HFF-Myc (cell line): ENCODE data around the gene SMAD6.

ENCODE experiments used
- DNase-seq: peaks from one replicate; pipeline ENCODE4 v3.0.0-alpha.2; 2011; ENCODE audit warnings: low read depth; ENCODE audit errors: extremely low read depth
- H3K4me3 ChIP-seq: replicated peaks from 2 replicates; pipeline ENCODE4 v1.5.1; 2011; ENCODE audit warnings: low read depth, mild to moderate bottlenecking, control low read depth, low read length
- TF ChIP-seq, protein P1 (sequence below): IDR thresholded peaks from 2 replicates; pipeline ENCODE4 v1.5.1; 2012; ENCODE audit warnings: mild to moderate bottlenecking, low read depth, low read length, control low read depth; ENCODE audit errors: missing control alignments

Gene SMAD6

GRCh38 chr15:66777596-66778313, 75.7 kb downstream of the SMAD6 start:
- DNase-seq = no peak
- TF ChIP-seq, protein P1, sequence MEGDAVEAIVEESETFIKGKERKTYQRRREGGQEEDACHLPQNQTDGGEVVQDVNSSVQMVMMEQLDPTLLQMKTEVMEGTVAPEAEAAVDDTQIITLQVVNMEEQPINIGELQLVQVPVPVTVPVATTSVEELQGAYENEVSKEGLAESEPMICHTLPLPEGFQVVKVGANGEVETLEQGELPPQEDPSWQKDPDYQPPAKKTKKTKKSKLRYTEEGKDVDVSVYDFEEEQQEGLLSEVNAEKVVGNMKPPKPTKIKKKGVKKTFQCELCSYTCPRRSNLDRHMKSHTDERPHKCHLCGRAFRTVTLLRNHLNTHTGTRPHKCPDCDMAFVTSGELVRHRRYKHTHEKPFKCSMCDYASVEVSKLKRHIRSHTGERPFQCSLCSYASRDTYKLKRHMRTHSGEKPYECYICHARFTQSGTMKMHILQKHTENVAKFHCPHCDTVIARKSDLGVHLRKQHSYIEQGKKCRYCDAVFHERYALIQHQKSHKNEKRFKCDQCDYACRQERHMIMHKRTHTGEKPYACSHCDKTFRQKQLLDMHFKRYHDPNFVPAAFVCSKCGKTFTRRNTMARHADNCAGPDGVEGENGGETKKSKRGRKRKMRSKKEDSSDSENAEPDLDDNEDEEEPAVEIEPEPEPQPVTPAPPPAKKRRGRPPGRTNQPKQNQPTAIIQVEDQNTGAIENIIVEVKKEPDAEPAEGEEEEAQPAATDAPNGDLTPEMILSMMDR = no peak
- no peak overlapping the region for H3K4me3 ChIP-seq

DNA sequence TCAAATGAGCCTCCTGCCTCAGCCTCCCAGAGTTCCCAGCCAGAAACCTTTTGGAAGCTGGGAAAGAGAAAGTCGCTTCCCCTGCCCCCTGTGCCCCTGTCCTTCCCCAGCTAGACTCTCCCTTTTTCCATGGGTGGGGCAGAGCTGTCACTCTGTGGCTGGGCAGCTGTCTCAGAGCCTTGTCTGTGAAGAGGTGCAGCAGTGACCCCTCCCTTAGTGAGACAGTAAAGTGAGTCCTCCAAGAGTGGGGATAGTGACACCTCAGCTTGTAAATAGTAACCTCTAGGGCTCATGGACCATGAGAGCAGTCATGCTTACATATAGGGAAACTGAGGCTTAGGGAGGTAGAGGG, 76.3 kb downstream of the SMAD6 start:
- H3K4me3 ChIP-seq = no peak overlapping the region
- no peak for DNase-seq
- TF ChIP-seq, protein P1 = no peak

DNA sequence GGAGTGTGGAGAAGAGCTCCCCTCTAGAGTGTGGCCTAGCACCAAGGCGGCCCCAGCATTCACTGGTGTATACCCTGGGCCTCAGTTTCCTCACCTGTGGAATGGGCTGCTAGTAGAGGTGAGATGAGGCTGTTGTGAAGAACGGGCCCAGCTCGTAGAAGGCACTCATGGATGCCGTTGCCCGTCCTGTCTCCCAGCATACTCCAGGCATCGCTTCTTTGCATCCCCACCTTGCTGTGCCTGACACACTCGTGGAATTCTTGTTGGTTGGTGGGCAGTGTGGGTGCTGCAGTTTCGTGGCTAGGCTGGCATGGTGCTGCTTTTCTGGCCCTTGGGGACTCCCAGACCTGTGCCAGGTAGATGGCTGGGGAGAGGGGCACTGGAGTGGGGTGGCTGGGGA, 76.7 kb downstream of the SMAD6 start:
- no peak overlapping the region for H3K4me3 ChIP-seq
- TF ChIP-seq, protein P1 = no peak
- DNase-seq = no peak

DNA sequence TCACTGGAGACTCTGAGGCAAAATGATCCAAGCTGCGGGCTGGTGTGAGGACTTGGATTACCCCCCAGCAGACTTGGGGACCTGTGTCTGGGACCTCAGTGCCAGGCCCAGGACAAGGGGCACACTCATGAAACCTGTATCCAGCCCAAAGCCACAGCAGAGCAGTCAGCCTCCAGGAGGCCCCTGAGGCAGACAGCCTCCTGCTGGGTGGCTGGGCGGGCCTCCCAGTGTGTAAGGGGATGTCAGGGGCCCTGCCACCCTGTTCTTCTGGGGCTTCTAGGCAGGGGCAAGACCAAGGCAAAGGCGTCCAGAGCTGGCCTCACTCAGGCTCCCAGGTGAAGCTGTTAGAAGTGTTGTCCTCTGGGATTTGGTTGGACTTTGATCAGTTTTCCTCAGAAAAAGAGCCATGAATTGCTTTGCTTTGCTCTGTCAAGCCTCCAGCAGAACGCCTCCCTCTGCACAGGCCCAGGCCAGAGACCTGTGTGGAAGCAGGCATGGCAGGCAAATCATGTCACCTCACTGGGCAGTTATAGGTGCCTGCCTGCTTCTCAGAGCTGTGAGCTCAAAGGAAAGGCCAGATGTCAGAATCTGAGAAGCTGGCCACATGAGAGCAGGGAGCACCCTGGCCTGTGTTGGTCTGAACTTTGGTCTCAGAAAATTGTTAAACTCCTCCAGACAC, 77.4 kb downstream of the SMAD6 start:
- no peak overlapping the region for H3K4me3 ChIP-seq
- DNase-seq = no peak
- TF ChIP-seq, protein P1 = no peak

DNA sequence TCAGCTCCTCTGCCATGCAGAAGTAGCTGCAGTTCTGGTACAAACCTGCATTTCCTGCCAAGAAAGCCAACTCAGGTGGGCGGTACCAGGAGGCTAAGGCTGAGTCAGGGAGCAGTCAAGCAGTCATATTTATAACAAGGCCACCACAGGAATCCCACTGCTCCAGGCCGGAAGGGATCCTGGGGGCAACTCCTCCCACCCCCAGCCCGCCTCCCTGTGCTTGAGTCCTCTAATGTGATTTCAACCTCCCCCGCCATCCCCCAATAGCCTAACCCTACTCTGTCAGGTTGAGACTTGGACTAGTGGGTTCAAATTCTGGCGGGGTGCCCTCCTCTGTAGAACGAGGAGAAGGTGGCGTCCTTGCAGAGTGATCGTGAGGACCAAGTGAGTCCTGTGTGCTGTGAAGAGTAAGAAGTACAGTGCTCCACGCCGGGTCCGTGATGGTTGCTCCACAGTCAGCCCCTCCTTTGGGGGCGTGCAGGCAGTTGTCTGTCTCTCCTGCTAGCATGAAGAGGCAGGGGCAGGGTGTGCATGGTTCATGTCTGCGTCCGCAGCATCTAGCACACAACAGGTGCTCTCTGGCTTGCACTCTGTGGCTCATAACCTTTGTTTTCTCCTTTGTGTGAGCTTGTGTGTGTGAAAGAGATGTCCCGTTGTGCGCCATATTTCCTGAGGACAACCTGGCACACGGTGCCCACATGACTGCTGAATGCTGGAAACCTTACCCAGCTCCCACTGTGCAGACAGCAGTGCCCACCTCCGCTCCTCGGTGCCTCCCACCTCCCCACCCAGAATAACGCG, 78.3 kb downstream of the SMAD6 start:
- peak; percentile 74 for DNase-seq

DNA sequence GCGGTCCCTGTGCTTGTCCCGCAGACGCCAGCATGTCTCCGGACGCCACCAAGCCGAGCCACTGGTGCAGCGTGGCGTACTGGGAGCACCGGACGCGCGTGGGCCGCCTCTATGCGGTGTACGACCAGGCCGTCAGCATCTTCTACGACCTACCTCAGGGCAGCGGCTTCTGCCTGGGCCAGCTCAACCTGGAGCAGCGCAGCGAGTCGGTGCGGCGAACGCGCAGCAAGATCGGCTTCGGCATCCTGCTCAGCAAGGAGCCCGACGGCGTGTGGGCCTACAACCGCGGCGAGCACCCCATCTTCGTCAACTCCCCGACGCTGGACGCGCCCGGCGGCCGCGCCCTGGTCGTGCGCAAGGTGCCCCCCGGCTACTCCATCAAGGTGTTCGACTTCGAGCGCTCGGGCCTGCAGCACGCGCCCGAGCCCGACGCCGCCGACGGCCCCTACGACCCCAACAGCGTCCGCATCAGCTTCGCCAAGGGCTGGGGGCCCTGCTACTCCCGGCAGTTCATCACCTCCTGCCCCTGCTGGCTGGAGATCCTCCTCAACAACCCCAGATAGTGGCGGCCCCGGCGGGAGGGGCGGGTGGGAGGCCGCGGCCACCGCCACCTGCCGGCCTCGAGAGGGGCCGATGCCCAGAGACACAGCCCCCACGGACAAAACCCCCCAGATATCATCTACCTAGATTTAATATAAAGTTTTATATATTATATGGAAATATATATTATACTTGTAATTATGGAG, 79.1 kb downstream of the SMAD6 start:
- no peak for DNase-seq
- TF ChIP-seq, protein P1 = no peak
- no peak overlapping the region for H3K4me3 ChIP-seq

More for the DNA sequence above, 78.3 kb downstream of the SMAD6 start:
- H3K4me3 ChIP-seq = no peak overlapping the region
- TF ChIP-seq, protein P1 = no peak
